HUES64 (cell line): ENCODE results near the gene POLR1E.

Source experiments
- H3K27ac ChIP-seq: 2 replicates; pipeline ENCODE4 v1.7.0; 2013; ENCODE audit warnings: low read depth, low read length, inconsistent platforms
- H3K27me3 ChIP-seq: 2 replicates; pipeline ENCODE4 v1.6.1; 2013; ENCODE audit warnings: mild to moderate bottlenecking, low read length; ENCODE audit not compliant: insufficient read depth
- H3K36me3 ChIP-seq: 2 replicates; pipeline ENCODE4 v1.6.1; 2013; ENCODE audit warnings: mild to moderate bottlenecking, low read length; ENCODE audit not compliant: insufficient read depth
- H3K4me1 ChIP-seq: 2 replicates; pipeline ENCODE4 v1.6.1; 2013; ENCODE audit warnings: mild to moderate bottlenecking, low read length, moderate library complexity; ENCODE audit not compliant: insufficient read depth
- H3K4me3 ChIP-seq: 2 replicates; pipeline ENCODE4 v1.5.1; 2013; ENCODE audit warnings: mild to moderate bottlenecking, low read length, moderate library complexity
- H3K9ac ChIP-seq: 2 replicates; pipeline ENCODE4 v1.6.1; 2013; ENCODE audit warnings: mild to moderate bottlenecking, low read depth, low read length
- H3K9me3 ChIP-seq: 2 replicates; pipeline ENCODE4 v1.6.1; 2013; ENCODE audit warnings: low read depth, low read length; ENCODE audit not compliant: insufficient read depth
- WGBS: fragments of 150-250, 120-280 bp; methylation state at CpG from one replicate; pipeline ENCODE4 v1.1.7; 2013; ENCODE audit warnings: missing lambda C conversion rate; 5-methylcytosine and 5-hydroxymethylcytosine counted together

The POLR1E gene

GRCh38 chr9:37480759-37481158 is 5.0 kb upstream of the POLR1E start:
- H3K27me3 ChIP-seq = no peaks in the 10 kb centered on the region
- no peak overlapping the region for H3K27ac ChIP-seq
- 0 out of 2 replicates have a peak, but pooled peaks cover under 1% of the 10 kb centered on the region for H3K9me3 ChIP-seq
- no peak overlapping the region for H3K9ac ChIP-seq
- 87% methylated on average over 1 of the region's 3 CpGs for WGBS
- H3K4me1 ChIP-seq = 0 out of 2 replicates have a peak, but pooled peaks cover 3% of the 10 kb centered on the region
- H3K4me3 ChIP-seq = no peak overlapping the region
- no peaks in the 10 kb centered on the region for H3K36me3 ChIP-seq

- Histone ChIP-seq H3K4me1 (peaks cover 7% of the 10 kb centered on the region; the same call in 1 of the 2 replicates), H3K9ac (peak overlapping the region; percentile 74), H3K36me3 (peaks cover 39% of the 10 kb centered on the region), H3K27ac (no peak overlapping the region), H3K9me3 (no peaks in the 10 kb centered on the region), H3K27me3 (no peaks in the 10 kb centered on the region), H3K4me3 (peak overlapping the region; percentile 90)
- WGBS = 2% methylated on average over 7 of the region's 7 CpGs
Observed at GRCh38 chr9:37486256-37486615, 488 bp downstream of the POLR1E start.

- peak overlapping the region; percentile 74; the same call in 1 of the 2 replicates for H3K9ac ChIP-seq
- no peaks in the 10 kb centered on the region for H3K27me3 ChIP-seq
- H3K4me3 ChIP-seq = peak overlapping the region; percentile 90
- no peak overlapping the region for H3K27ac ChIP-seq
- H3K36me3 ChIP-seq = peaks cover 46% of the 10 kb centered on the region
- H3K4me1 ChIP-seq = peaks cover 7% of the 10 kb centered on the region; the same call in 1 of the 2 replicates
- H3K9me3 ChIP-seq = no peaks in the 10 kb centered on the region
- WGBS = 46% methylated on average over 7 of the region's 7 CpGs
Observed at GRCh38 chr9:37486616-37487548, 1.1 kb downstream of the POLR1E start.

- WGBS = no CpG with 5 or more reads among the region's 1 CpG
Observed at GRCh38 chr9:37491939-37492338, 6.2 kb downstream of the POLR1E start.

GRCh38 chr9:37495571-37495970 is 9.8 kb downstream of the POLR1E start:
- no peak overlapping the region for H3K4me3 ChIP-seq

More at GRCh38 chr9:37491939-37492338, 6.2 kb downstream of the POLR1E start:
- no peaks in the 10 kb centered on the region for H3K27me3 ChIP-seq
- no peak overlapping the region for H3K27ac ChIP-seq
- no peaks in the 10 kb centered on the region for H3K9me3 ChIP-seq
- no peak overlapping the region for H3K9ac ChIP-seq
- H3K4me3 ChIP-seq = no peak overlapping the region
- peaks cover 96% of the 10 kb centered on the region for H3K36me3 ChIP-seq
- no peaks in the 10 kb centered on the region for H3K4me1 ChIP-seq

GRCh38 chr9:37496020-37496419 is 10.3 kb downstream of the POLR1E start:
- H3K4me3 ChIP-seq = no peak overlapping the region
- no peaks in the 10 kb centered on the region for H3K27me3 ChIP-seq
- peaks cover 93% of the 10 kb centered on the region for H3K36me3 ChIP-seq
- no peak overlapping the region for H3K9ac ChIP-seq
- 73% methylated on average over 4 of the region's 4 CpGs for WGBS
- H3K27ac ChIP-seq = no peak overlapping the region
- H3K4me1 ChIP-seq = no peaks in the 10 kb centered on the region
- no peaks in the 10 kb centered on the region for H3K9me3 ChIP-seq

More at GRCh38 chr9:37495571-37495970, 9.8 kb downstream of the POLR1E start:
- 96% methylated on average over 5 of the region's 5 CpGs for WGBS
- Histone ChIP-seq H3K27me3 (no peaks in the 10 kb centered on the region), H3K27ac (no peak overlapping the region), H3K9ac (no peak overlapping the region), H3K36me3 (peaks cover 93% of the 10 kb centered on the region), H3K9me3 (no peaks in the 10 kb centered on the region), H3K4me1 (no peaks in the 10 kb centered on the region)

GRCh38 chr9:37497320-37497719 is 11.6 kb downstream of the POLR1E start:
- H3K27me3 ChIP-seq = no peaks in the 10 kb centered on the region
- no peak overlapping the region for H3K9ac ChIP-seq
- H3K9me3 ChIP-seq = no peaks in the 10 kb centered on the region
- H3K36me3 ChIP-seq = peaks cover 93% of the 10 kb centered on the region
- no peak overlapping the region for H3K4me3 ChIP-seq
- H3K4me1 ChIP-seq = no peaks in the 10 kb centered on the region
- WGBS = 95% methylated on average over 3 of the region's 3 CpGs
- no peak overlapping the region for H3K27ac ChIP-seq

- no peak overlapping the region for H3K27ac ChIP-seq
- 50% methylated on average over 3 of the region's 3 CpGs for WGBS
- no peaks in the 10 kb centered on the region for H3K4me1 ChIP-seq
- H3K27me3 ChIP-seq = no peaks in the 10 kb centered on the region
- H3K9ac ChIP-seq = no peak overlapping the region
- no peaks in the 10 kb centered on the region for H3K9me3 ChIP-seq
- H3K36me3 ChIP-seq = peaks cover 93% of the 10 kb centered on the region
- no peak overlapping the region for H3K4me3 ChIP-seq
Observed at GRCh38 chr9:37498457-37498856, 12.7 kb downstream of the POLR1E start.

- H3K4me1 ChIP-seq = no peaks in the 10 kb centered on the region
- H3K4me3 ChIP-seq = no peak overlapping the region
- WGBS = 87% methylated on average over 6 of the region's 6 CpGs
- no peak overlapping the region for H3K9ac ChIP-seq
- H3K9me3 ChIP-seq = no peaks in the 10 kb centered on the region
- H3K27me3 ChIP-seq = no peaks in the 10 kb centered on the region
- H3K27ac ChIP-seq = no peak overlapping the region
- peaks cover 92% of the 10 kb centered on the region for H3K36me3 ChIP-seq
Observed at GRCh38 chr9:37499297-37499696, 13.5 kb downstream of the POLR1E start.

GRCh38 chr9:37501957-37502596 is 16.3 kb downstream of the POLR1E start:
- peaks cover 86% of the 10 kb centered on the region for H3K36me3 ChIP-seq
- H3K27me3 ChIP-seq = no peaks in the 10 kb centered on the region
- H3K9ac ChIP-seq = no peak overlapping the region
- H3K4me3 ChIP-seq = no peak overlapping the region
- no peaks in the 10 kb centered on the region for H3K4me1 ChIP-seq
- 83% methylated on average over 2 of the region's 2 CpGs for WGBS
- H3K27ac ChIP-seq = no peak overlapping the region
- no peaks in the 10 kb centered on the region for H3K9me3 ChIP-seq

- no peaks in the 10 kb centered on the region for H3K9me3 ChIP-seq
- no peaks in the 10 kb centered on the region for H3K4me1 ChIP-seq
- no peak overlapping the region for H3K9ac ChIP-seq
- H3K4me3 ChIP-seq = no peak overlapping the region
- no peaks in the 10 kb centered on the region for H3K27me3 ChIP-seq
- WGBS = 89% methylated on average over 3 of the region's 3 CpGs
- no peak overlapping the region for H3K27ac ChIP-seq
- peaks cover 82% of the 10 kb centered on the region for H3K36me3 ChIP-seq
Observed at GRCh38 chr9:37503736-37504135, 18.0 kb downstream of the POLR1E start.
